Measurements from ENCODE around the gene NFASC. TPM values are rescaled to one million over a fixed set of nuclear protein-coding genes. Genes with fewer than 3 reads are reported as not detected.

NFASC gene
- total and polyA plus RNA-seq, 4 experiments from 2014 or later = not detected

DNA sequence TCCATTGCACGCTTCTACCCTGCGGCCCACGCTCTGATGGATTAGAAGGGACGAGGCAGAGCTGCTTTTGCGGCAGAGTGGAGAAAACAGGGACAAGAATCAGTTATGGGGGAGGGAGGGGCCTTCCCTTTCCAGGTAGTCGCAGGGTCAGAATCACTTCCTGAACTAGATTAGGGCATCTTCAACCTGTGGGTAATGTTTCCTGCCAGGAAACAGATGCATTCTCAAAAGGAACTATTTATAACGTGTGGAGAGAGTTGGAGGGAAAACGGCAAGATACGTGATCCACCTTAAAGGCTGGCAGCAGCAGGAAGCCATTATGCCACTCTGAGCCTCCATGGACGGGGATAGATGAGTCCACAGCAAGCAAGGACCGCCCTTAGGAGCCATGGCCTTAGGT, 112.5 kb downstream of the NFASC start:
- POLR2A ChIA-PET (ENCODE audit: partially characterized antibody) = no interaction called here
- CTCF ChIA-PET (ENCODE audit: partially characterized antibody) = no interaction called here
- H3K4me3 ChIP-seq (ENCODE audit: low read length in 2 of 2) = no peak overlapping the region
- no peak overlapping the region for H3K4me3 Mint-ChIP-seq
- no peak overlapping the region for H3K27ac ChIP-seq (ENCODE audit: low read depth, low read length)
- H3K27ac Mint-ChIP-seq = no peak overlapping the region
- no peaks in the 10 kb centered on the region for H3K36me3 ChIP-seq (ENCODE audit: insufficient read depth, low read length)
- peaks cover 7 to 16% of the 10 kb centered on the region in 2 donors for H3K27me3 Mint-ChIP-seq
- H3K4me1 ChIP-seq (ENCODE audit: insufficient read depth, low read length) = no peaks in the 10 kb centered on the region
- no peaks in the 10 kb centered on the region for H3K27me3 ChIP-seq (ENCODE audit: insufficient read depth, low read length)
- H3K4me1 Mint-ChIP-seq = peaks cover 0 to 5% (median 0%) of the 10 kb centered on the region in 4 donors
- intact Hi-C loops (cut with micrococcal nuclease) = no loop called here
- H3K9me3 Mint-ChIP-seq = no peaks in the 10 kb centered on the region
- H3K36me3 Mint-ChIP-seq = no peaks in the 10 kb centered on the region
- H3K9me3 ChIP-seq (ENCODE audit: control insufficient read depth in 1 of 2, low read length in 2 of 2) = no peaks in the 10 kb centered on the region
- no peak for DNase-seq

GRCh38 chr1:204983881-204984280, 113.2 kb downstream of the NFASC start:
- intact Hi-C loops (cut with micrococcal nuclease) = no loop called here
- CTCF ChIA-PET (ENCODE audit: partially characterized antibody) = no interaction called here

GRCh38 chr1:204984499-204984898, 113.8 kb downstream of the NFASC start:
- H3K4me1 ChIP-seq (ENCODE audit: insufficient read depth, low read length) = no peaks in the 10 kb centered on the region
- Mint-ChIP-seq H3K4me3 (no peak overlapping the region), H3K27ac (no peak overlapping the region), H3K4me1 (peaks cover 0 to 5% (median 0%) of the 10 kb centered on the region in 4 donors), H3K9me3 (no peaks in the 10 kb centered on the region), H3K27me3 (peaks cover 7 to 19% of the 10 kb centered on the region in 2 donors), H3K36me3 (no peaks in the 10 kb centered on the region)
- ChIA-PET POLR2A (ENCODE audit: partially characterized antibody) (no interaction called here), CTCF (ENCODE audit: partially characterized antibody) (interaction anchor here (0.9 kb wide), 1 partner anchor 157 kb away, joined by 3 read pairs; no protein-coding TSS in a partner anchor)
- H3K27me3 ChIP-seq (ENCODE audit: insufficient read depth, low read length) = no peaks in the 10 kb centered on the region
- intact Hi-C loops (cut with micrococcal nuclease) = no loop called here
- no peaks in the 10 kb centered on the region for H3K36me3 ChIP-seq (ENCODE audit: insufficient read depth, low read length)
- no peak overlapping the region for H3K4me3 ChIP-seq (ENCODE audit: low read length in 2 of 2)
- no peaks in the 10 kb centered on the region for H3K9me3 ChIP-seq (ENCODE audit: control insufficient read depth in 1 of 2, low read length in 2 of 2)
- no peak for DNase-seq
- no peak overlapping the region for H3K27ac ChIP-seq (ENCODE audit: low read depth, low read length)

More at GRCh38 chr1:204983881-204984280, 113.2 kb downstream of the NFASC start:
- Mint-ChIP-seq H3K4me3 (no peak overlapping the region), H3K27ac (no peak overlapping the region), H3K27me3 (peaks cover 7 to 19% of the 10 kb centered on the region in 2 donors), H3K4me1 (peaks cover 0 to 5% (median 0%) of the 10 kb centered on the region in 4 donors), H3K9me3 (no peaks in the 10 kb centered on the region), H3K36me3 (no peaks in the 10 kb centered on the region)
- POLR2A ChIA-PET (ENCODE audit: partially characterized antibody) = no interaction called here
- DNase-seq = no peak
- Histone ChIP-seq H3K27ac (ENCODE audit: low read depth, low read length) (no peak overlapping the region), H3K9me3 (ENCODE audit: control insufficient read depth in 1 of 2, low read length in 2 of 2) (no peaks in the 10 kb centered on the region), H3K36me3 (ENCODE audit: insufficient read depth, low read length) (no peaks in the 10 kb centered on the region), H3K4me3 (ENCODE audit: low read length in 2 of 2) (no peak overlapping the region), H3K4me1 (ENCODE audit: insufficient read depth, low read length) (no peaks in the 10 kb centered on the region), H3K27me3 (ENCODE audit: insufficient read depth, low read length) (no peaks in the 10 kb centered on the region)

DNA sequence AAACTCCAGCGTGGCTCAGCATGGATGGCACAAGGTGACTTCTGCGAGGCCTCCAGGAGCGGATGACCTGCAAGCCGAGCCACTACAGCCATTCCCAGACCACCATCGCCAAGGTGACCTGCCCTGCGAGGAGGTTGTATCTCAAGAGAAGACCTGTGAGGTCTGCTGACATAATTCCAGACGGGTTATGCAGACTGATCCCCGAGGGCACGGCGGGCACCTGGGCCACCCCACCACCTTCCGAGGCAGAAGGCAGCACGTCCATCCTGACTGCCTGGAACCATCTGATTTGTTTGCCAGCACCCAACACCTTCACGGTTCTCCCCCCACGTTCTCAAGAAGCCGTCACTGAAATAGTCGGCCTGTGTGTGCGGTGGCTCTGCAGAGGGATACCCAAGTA, 115.5 kb downstream of the NFASC start:
- H3K36me3 Mint-ChIP-seq = no peaks in the 10 kb centered on the region
- Histone ChIP-seq H3K4me3 (ENCODE audit: low read length in 2 of 2) (no peak overlapping the region), H3K36me3 (ENCODE audit: insufficient read depth, low read length) (no peaks in the 10 kb centered on the region), H3K4me1 (ENCODE audit: insufficient read depth, low read length) (no peaks in the 10 kb centered on the region), H3K27ac (ENCODE audit: low read depth, low read length) (no peak overlapping the region), H3K9me3 (ENCODE audit: control insufficient read depth in 1 of 2, low read length in 2 of 2) (no peaks in the 10 kb centered on the region), H3K27me3 (ENCODE audit: insufficient read depth, low read length) (no peaks in the 10 kb centered on the region)
- H3K9me3 Mint-ChIP-seq = no peaks in the 10 kb centered on the region
- CTCF ChIA-PET (ENCODE audit: partially characterized antibody) = interaction anchor here (3.9 kb wide), 1 partner anchor 76 kb away, joined by 17 read pairs; no protein-coding TSS in a partner anchor
- POLR2A ChIA-PET (ENCODE audit: partially characterized antibody) = no interaction called here
- peaks cover 0 to 5% (median 0%) of the 10 kb centered on the region in 4 donors for H3K4me1 Mint-ChIP-seq
- H3K27me3 Mint-ChIP-seq = peaks cover 3 to 22% of the 10 kb centered on the region in 2 donors
- no peak overlapping the region for H3K4me3 Mint-ChIP-seq
- no peak for DNase-seq
- H3K27ac Mint-ChIP-seq = no peak overlapping the region
- intact Hi-C loops (cut with micrococcal nuclease) = no loop called here

- ChIA-PET CTCF (ENCODE audit: partially characterized antibody) (interaction anchor here (1.3 to 3.9 kb wide), 5 partner anchors 11 to 269 kb away, joined by 3 to 21 read pairs (median 5); no protein-coding TSS in a partner anchor), POLR2A (ENCODE audit: partially characterized antibody) (no interaction called here)
- Histone ChIP-seq H3K9me3 (ENCODE audit: control insufficient read depth in 1 of 2, low read length in 2 of 2) (no peaks in the 10 kb centered on the region), H3K27ac (ENCODE audit: low read depth, low read length) (no peak overlapping the region), H3K36me3 (ENCODE audit: insufficient read depth, low read length) (no peaks in the 10 kb centered on the region), H3K4me1 (ENCODE audit: insufficient read depth, low read length) (no peaks in the 10 kb centered on the region), H3K27me3 (ENCODE audit: insufficient read depth, low read length) (no peaks in the 10 kb centered on the region), H3K4me3 (ENCODE audit: low read length in 2 of 2) (no peak overlapping the region)
- Mint-ChIP-seq H3K27me3 (peaks cover under 1 to 20% of the 10 kb centered on the region in 2 donors), H3K27ac (no peak overlapping the region), H3K4me3 (no peak overlapping the region), H3K36me3 (no peaks in the 10 kb centered on the region), H3K9me3 (no peaks in the 10 kb centered on the region), H3K4me1 (peaks cover 4 to 7% (median 5%) of the 10 kb centered on the region in 4 donors)
- no peak for DNase-seq
- intact Hi-C loops (cut with micrococcal nuclease) = no loop called here
Measured at GRCh38 chr1:204987689-204988088, 117.0 kb downstream of the NFASC start.

DNA sequence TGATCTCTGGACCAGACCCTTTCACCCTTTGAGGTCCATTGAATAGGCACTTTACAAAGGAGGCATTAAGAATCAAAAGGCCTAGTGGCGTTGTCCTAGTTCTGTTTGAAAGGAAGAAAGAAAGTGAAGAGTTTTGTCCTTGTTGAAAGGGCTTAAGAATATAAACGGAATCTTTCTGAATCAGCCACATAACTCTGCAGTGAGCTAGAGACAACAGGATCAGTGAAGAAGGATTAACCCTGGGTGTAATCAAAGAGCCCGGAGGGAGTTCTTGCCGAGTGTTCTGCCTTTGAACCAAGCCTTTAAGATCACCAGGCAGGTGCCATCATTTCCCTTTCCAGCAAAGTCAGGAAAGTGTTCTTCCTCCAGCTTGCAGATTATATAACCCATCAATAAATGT, 117.5 kb downstream of the NFASC start:
- CTCF ChIA-PET (ENCODE audit: partially characterized antibody) = interaction anchor here (1.2 to 3.9 kb wide), 7 partner anchors 8 to 537 kb away, joined by 3 to 21 read pairs (median 5); no protein-coding TSS in a partner anchor
- POLR2A ChIA-PET (ENCODE audit: partially characterized antibody) = no interaction called here

DNA sequence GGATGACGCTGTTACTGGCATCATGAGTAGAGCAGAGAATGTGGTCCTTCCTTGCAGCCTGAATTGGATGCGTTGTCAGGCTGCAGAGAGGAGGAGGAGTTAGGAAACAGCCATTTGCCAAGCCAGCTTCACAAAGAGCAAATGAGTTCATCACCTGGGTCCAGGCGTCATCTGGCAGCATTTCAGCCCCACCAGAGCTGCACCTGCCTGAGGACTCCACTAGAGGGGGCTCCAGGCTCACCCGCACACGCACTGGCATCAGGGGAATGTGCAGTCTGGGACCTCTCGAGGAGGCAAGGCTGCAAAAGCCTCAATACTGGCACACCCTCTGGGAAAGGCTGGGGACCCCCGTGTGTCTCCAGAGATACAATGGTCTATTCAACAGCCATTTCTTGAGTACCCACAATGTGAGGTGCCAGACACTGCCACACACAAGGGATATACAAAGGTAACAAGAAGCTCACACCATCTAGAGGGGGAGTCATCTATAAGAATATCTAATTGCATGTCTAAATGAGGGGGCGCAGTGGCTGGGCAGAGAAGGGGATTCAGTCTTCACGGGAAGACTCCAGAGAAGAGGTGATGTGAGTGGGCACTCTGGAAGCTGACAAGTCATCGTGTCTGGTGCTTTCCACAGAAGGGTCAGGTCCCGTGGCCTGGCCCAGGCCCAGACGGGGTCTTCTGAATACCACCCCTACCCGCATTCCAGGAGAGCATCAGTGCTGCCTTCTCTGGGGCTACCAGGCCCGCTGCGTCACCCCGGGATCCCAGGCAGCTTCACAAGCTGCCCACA, 118.8 kb downstream of the NFASC start:
- Histone ChIP-seq H3K4me1 (ENCODE audit: insufficient read depth, low read length) (no peaks in the 10 kb centered on the region), H3K4me3 (ENCODE audit: low read length in 2 of 2) (no peak overlapping the region), H3K36me3 (ENCODE audit: insufficient read depth, low read length) (no peaks in the 10 kb centered on the region), H3K9me3 (ENCODE audit: control insufficient read depth in 1 of 2, low read length in 2 of 2) (no peaks in the 10 kb centered on the region), H3K27ac (ENCODE audit: low read depth, low read length) (no peak overlapping the region), H3K27me3 (ENCODE audit: insufficient read depth, low read length) (no peaks in the 10 kb centered on the region)
- H3K9me3 Mint-ChIP-seq = no peaks in the 10 kb centered on the region
- H3K4me3 Mint-ChIP-seq = no peak overlapping the region
- peaks cover 2 to 8% (median 6%) of the 10 kb centered on the region in 4 donors for H3K4me1 Mint-ChIP-seq
- no peak overlapping the region for H3K27ac Mint-ChIP-seq
- H3K27me3 Mint-ChIP-seq = peaks cover 0 to 14% of the 10 kb centered on the region in 2 donors
- H3K36me3 Mint-ChIP-seq = no peaks in the 10 kb centered on the region
- peak in 4 of 5 donors; percentile 19 to 37 (median 24) for DNase-seq
- ChIA-PET POLR2A (ENCODE audit: partially characterized antibody) (interaction anchor here (1.3 kb wide), 1 partner anchor 72 kb away, joined by 4 read pairs; no protein-coding TSS in a partner anchor), CTCF (ENCODE audit: partially characterized antibody) (interaction anchor here (0.6 to 3.9 kb wide), 7 partner anchors 10 to 535 kb away, joined by 3 to 21 read pairs (median 5); no protein-coding TSS in a partner anchor)
- intact Hi-C loops (cut with micrococcal nuclease) = loop anchor here (1.0 kb wide), 2 partner anchors 72 to 267 kb away; no protein-coding TSS in a partner anchor

More for the DNA sequence above, 117.5 kb downstream of the NFASC start:
- H3K36me3 Mint-ChIP-seq = no peaks in the 10 kb centered on the region
- H3K4me1 Mint-ChIP-seq = peaks cover 2 to 8% (median 5%) of the 10 kb centered on the region in 4 donors
- Histone ChIP-seq H3K36me3 (ENCODE audit: insufficient read depth, low read length) (no peaks in the 10 kb centered on the region), H3K9me3 (ENCODE audit: control insufficient read depth in 1 of 2, low read length in 2 of 2) (no peaks in the 10 kb centered on the region), H3K27me3 (ENCODE audit: insufficient read depth, low read length) (no peaks in the 10 kb centered on the region), H3K4me3 (ENCODE audit: low read length in 2 of 2) (no peak overlapping the region), H3K27ac (ENCODE audit: low read depth, low read length) (no peak overlapping the region), H3K4me1 (ENCODE audit: insufficient read depth, low read length) (no peaks in the 10 kb centered on the region)
- no peak overlapping the region for H3K27ac Mint-ChIP-seq
- H3K9me3 Mint-ChIP-seq = no peaks in the 10 kb centered on the region
- peaks cover 0 to 15% of the 10 kb centered on the region in 2 donors for H3K27me3 Mint-ChIP-seq
- no peak for DNase-seq
- no peak overlapping the region for H3K4me3 Mint-ChIP-seq
- intact Hi-C loops (cut with micrococcal nuclease) = no loop called here
